GM23338 (cell line): ENCODE results near the gene PORCN.

Experiments
- CTCF ChIP-seq, 2 experiments: fragments of 200-600 bp in 1 of 2; sonication (generic) in 1 of 2; conservative IDR thresholded peaks; 2 replicates each; pipeline versions ENCODE4 v1.5.1 to v1.6.1; 2016 to 2017; ENCODE audit warnings: antibody characterized with exemption in 2 of 2, low read depth in 2 of 2, mild to moderate bottlenecking in 2 of 2, moderate library complexity in 1 of 2
- EZH2 ChIP-seq: fragments of 200-600 bp; sonication (generic); IDR thresholded peaks from one replicate; pipeline ENCODE4 v1.8.0; 2017; ENCODE audit warnings: antibody characterized with exemption, mild to moderate bottlenecking, low read depth; ENCODE audit not compliant: unreplicated experiment
- EZH2phosphoT487 ChIP-seq: fragments of 200-600 bp; sonication (generic); IDR thresholded peaks from one replicate; pipeline ENCODE4 v1.8.1; 2018; ENCODE audit warnings: antibody characterized with exemption; ENCODE audit not compliant: unreplicated experiment
- POLR2AphosphoS5 ChIP-seq: IDR thresholded peaks from 2 replicates; pipeline ENCODE4 v1.6.1; 2016; ENCODE audit warnings: antibody characterized with exemption, low read depth
- REST ChIP-seq: IDR thresholded peaks from one replicate; pipeline ENCODE4 v1.6.1; 2018; ENCODE audit warnings: antibody characterized with exemption; ENCODE audit not compliant: unreplicated experiment
- ZNF114 ChIP-seq: fragments of 250-450 bp; sonication (Bioruptor Pico); IDR thresholded peaks from 2 replicates; pipeline ENCODE4 v1.5.0; 2020; ENCODE audit warnings: mild to moderate bottlenecking, moderate library complexity
- ZNF331 ChIP-seq: fragments of 250-450 bp; sonication (Bioruptor Pico); IDR thresholded peaks from 2 replicates; pipeline ENCODE4 v1.5.0; 2020; ENCODE audit warnings: low read depth, mild to moderate bottlenecking, moderate library complexity

GRCh38 chrX:48548871-48549270, 40.1 kb downstream of the PORCN start:
- no peak for TF ChIP-seq REST
- TF ChIP-seq POLR2AphosphoS5 = no peak
- no peak for TF ChIP-seq CTCF (conservative IDR thresholded peaks at IDR 0.05; ENCODE audit: low read depth in 2 of 2)
- TF ChIP-seq EZH2 = no peak
- no peak for TF ChIP-seq EZH2phosphoT487
- TF ChIP-seq ZNF114 (CRISPR knock-in tag) = no peak
- TF ChIP-seq ZNF331 = no peak
